ENCODE results near the gene KLK12. TPM values are rescaled to one million over a fixed set of nuclear protein-coding genes. Genes with fewer than 3 reads are reported as not detected.

Gene KLK12
- total and polyA plus RNA-seq, 2 experiments from 2014 or later: not detected

GRCh38 chr19:51002542-51003311, 32.1 kb downstream of the KLK12 start:
- DNase-seq (ENCODE audit: low spot score): peak; percentile 65
- Histone ChIP-seq H3K4me3 (no peak overlapping the region), H3K79me2 (no peaks in the 10 kb centered on the region), H3K27me3 (peaks cover 16% of the 10 kb centered on the region), H3K4me2 (no peak overlapping the region), H4K20me1 (ENCODE audit: insufficient read depth, poor library complexity, severe bottlenecking) (no peaks in the 10 kb centered on the region), H3K9me2 (replicated peaks; ENCODE audit: insufficient read depth) (no peaks in the 10 kb centered on the region), H3K4me1 (ENCODE audit: insufficient read depth) (no peaks in the 10 kb centered on the region), H2AFZ (no peak overlapping the region), H3K9me3 (ENCODE audit: low read depth) (no peaks in the 10 kb centered on the region), H3K36me3 (replicated peaks; ENCODE audit: insufficient read depth, low read depth) (no peaks in the 10 kb centered on the region), H3K27ac (no peak overlapping the region)
- WGBS (ENCODE audit: low lambda C conversion rate, missing lambda C conversion rate): 74% methylated on average over 39 of the region's 42 CpGs
- no peak for TF ChIP-seq CTCF (IDR thresholded peaks at IDR 0.05; ENCODE audit: poor library complexity)
- no peak for TF ChIP-seq EZH2phosphoT487 (IDR thresholded peaks at IDR 0.05; ENCODE audit: low read depth, severe bottlenecking, unreplicated experiment)
- no peak for TF ChIP-seq EZH2 (IDR thresholded peaks at IDR 0.05; ENCODE audit: borderline replicate concordance)

- TF ChIP-seq CTCF (IDR thresholded peaks at IDR 0.05; ENCODE audit: poor library complexity) (no peak), EZH2 (IDR thresholded peaks at IDR 0.05; ENCODE audit: borderline replicate concordance) (no peak), EZH2phosphoT487 (IDR thresholded peaks at IDR 0.05; ENCODE audit: low read depth, severe bottlenecking, unreplicated experiment) (no peak)
- Histone ChIP-seq H3K27ac (no peak overlapping the region), H3K36me3 (replicated peaks; ENCODE audit: insufficient read depth, low read depth) (no peaks in the 10 kb centered on the region), H3K9me2 (replicated peaks; ENCODE audit: insufficient read depth) (no peaks in the 10 kb centered on the region), H3K9me3 (ENCODE audit: low read depth) (no peaks in the 10 kb centered on the region), H3K4me1 (ENCODE audit: insufficient read depth) (no peaks in the 10 kb centered on the region), H3K4me2 (no peak overlapping the region), H3K79me2 (no peaks in the 10 kb centered on the region), H4K20me1 (ENCODE audit: insufficient read depth, poor library complexity, severe bottlenecking) (no peaks in the 10 kb centered on the region), H3K27me3 (peaks cover 19% of the 10 kb centered on the region), H2AFZ (no peak overlapping the region), H3K4me3 (no peak overlapping the region)
- 59% methylated on average over 12 of the region's 12 CpGs for WGBS (ENCODE audit: low lambda C conversion rate, missing lambda C conversion rate)
- DNase-seq (ENCODE audit: low spot score): no peak
These were observed 32.7 kb downstream of the KLK12 start for GRCh38 chr19:51002089-51002532.

DNA sequence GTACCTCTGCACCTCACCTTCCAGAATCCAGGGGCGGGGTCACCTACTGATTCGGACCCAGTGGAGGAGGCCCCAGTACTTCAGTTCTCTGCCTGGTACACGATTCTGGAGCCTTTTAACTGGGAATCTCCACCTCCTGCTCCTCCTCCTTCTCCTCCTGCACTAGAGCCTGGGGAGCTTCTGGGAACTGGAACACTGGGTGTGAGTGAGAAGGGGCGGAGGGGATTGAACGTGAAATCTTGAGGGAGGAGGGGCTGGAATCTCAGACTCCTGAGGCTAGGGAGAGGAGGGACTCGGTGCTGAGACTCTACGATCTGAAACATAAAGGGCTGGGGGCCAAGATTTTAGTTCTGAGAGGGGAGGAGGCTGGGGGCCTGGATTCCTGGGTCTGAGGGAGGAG, 33.3 kb downstream of the KLK12 start, which contains the start of gene KLK8:
Gene KLK8 (minus strand): TSS at position 90 of the 400 bp plus-strand sequence. CDS start 437 bp downstream, outside the sequence.
- no peak for DNase-seq (ENCODE audit: low spot score)
- no peak within 1 kb of the TSS for H3K4me2 ChIP-seq
- no peaks in the 10 kb centered on the region for H3K9me2 ChIP-seq (replicated peaks; ENCODE audit: insufficient read depth)
- no peaks in the 10 kb centered on the region for H3K36me3 ChIP-seq (replicated peaks; ENCODE audit: insufficient read depth, low read depth)
- TF ChIP-seq CTCF (IDR thresholded peaks at IDR 0.05; ENCODE audit: poor library complexity): no peak
- TF ChIP-seq EZH2phosphoT487 (IDR thresholded peaks at IDR 0.05; ENCODE audit: low read depth, severe bottlenecking, unreplicated experiment): no peak
- TF ChIP-seq EZH2 (IDR thresholded peaks at IDR 0.05; ENCODE audit: borderline replicate concordance): no peak
- 38% methylated on average over 7 of the region's 7 CpGs for WGBS (ENCODE audit: low lambda C conversion rate, missing lambda C conversion rate)
- H2AFZ ChIP-seq: no peak within 1 kb of the TSS
- H3K4me3 ChIP-seq: no peak within 1 kb of the TSS
- H3K9me3 ChIP-seq (ENCODE audit: low read depth): no peaks in the 10 kb centered on the region
- H4K20me1 ChIP-seq (ENCODE audit: insufficient read depth, poor library complexity, severe bottlenecking): no peaks in the 10 kb centered on the region
- H3K27me3 ChIP-seq: peaks cover 22% of the 10 kb centered on the region
- no peak within 1 kb of the TSS for H3K27ac ChIP-seq
- H3K4me1 ChIP-seq (ENCODE audit: insufficient read depth): no peaks in the 10 kb centered on the region
- H3K79me2 ChIP-seq: no peaks in the 10 kb centered on the region

Data from hepatocyte (in vitro differentiated cells).